Measurements from ENCODE around the gene AUH.
A peak's percentile ranks its signal among the peaks of the same experiment; 100 is the strongest.

Gene AUH

GRCh38 chr9:91207729-91208418 lies 153.8 kb downstream of the AUH start:
- TF ChIP-seq CTCF (IDR thresholded peaks at IDR 0.05; ENCODE audit: low read depth, low read length) = no peak
- no peak for TF ChIP-seq EZH2phosphoT487 (IDR thresholded peaks at IDR 0.05; ENCODE audit: low read depth)
- Histone ChIP-seq H4K20me1 (ENCODE audit: insufficient read depth, low read length) (no peaks in the 10 kb centered on the region), H3K27me3 (ENCODE audit: low read depth, low read length) (peaks cover 19% of the 10 kb centered on the region), H3K27ac (ENCODE audit: low read length) (peak overlapping the region; percentile 21), H3K4me2 (ENCODE audit: low read length) (peak overlapping the region; percentile 75), H3K4me1 (ENCODE audit: low read length) (peaks cover 23% of the 10 kb centered on the region), H3K79me2 (ENCODE audit: low read length) (no peaks in the 10 kb centered on the region), H3K4me3 (ENCODE audit: low read length) (peak overlapping the region; percentile 52), H2AFZ (ENCODE audit: low read depth, low read length) (no peak overlapping the region), H3K36me3 (replicated peaks; ENCODE audit: low read depth, low read length) (no peaks in the 10 kb centered on the region), H3K9me3 (ENCODE audit: insufficient read depth, low read length) (0 out of 2 replicates have a peak, but pooled peaks cover under 1% of the 10 kb centered on the region), H3K9ac (ENCODE audit: low read length) (no peak overlapping the region; the same call in 1 of the 2 replicates)

GRCh38 chr9:91207397-91207728 lies 154.4 kb downstream of the AUH start:
- no peaks in the 10 kb centered on the region for H3K79me2 ChIP-seq (ENCODE audit: low read length)
- H3K36me3 ChIP-seq (replicated peaks; ENCODE audit: low read depth, low read length) = no peaks in the 10 kb centered on the region
- TF ChIP-seq EZH2phosphoT487 (IDR thresholded peaks at IDR 0.05; ENCODE audit: low read depth) (no peak), CTCF (IDR thresholded peaks at IDR 0.05; ENCODE audit: low read depth, low read length) (no peak)
- H3K9me3 ChIP-seq (ENCODE audit: insufficient read depth, low read length) = peaks cover 6% of the 10 kb centered on the region; the same call in 1 of the 2 replicates
- H3K4me3 ChIP-seq (ENCODE audit: low read length) = peak overlapping the region; percentile 52; the same call in 1 of the 2 replicates
- H3K9ac ChIP-seq (ENCODE audit: low read length) = no peak overlapping the region
- peaks cover 23% of the 10 kb centered on the region for H3K4me1 ChIP-seq (ENCODE audit: low read length)
- H3K27ac ChIP-seq (ENCODE audit: low read length) = no peak overlapping the region
- no peaks in the 10 kb centered on the region for H4K20me1 ChIP-seq (ENCODE audit: insufficient read depth, low read length)
- H3K4me2 ChIP-seq (ENCODE audit: low read length) = peak overlapping the region; percentile 75
- H2AFZ ChIP-seq (ENCODE audit: low read depth, low read length) = no peak overlapping the region
- peaks cover 24% of the 10 kb centered on the region for H3K27me3 ChIP-seq (ENCODE audit: low read depth, low read length)

GRCh38 chr9:91206806-91207205 lies 154.9 kb downstream of the AUH start:
- Histone ChIP-seq H3K4me3 (ENCODE audit: low read length) (no peak overlapping the region), H2AFZ (ENCODE audit: low read depth, low read length) (no peak overlapping the region), H3K4me2 (ENCODE audit: low read length) (no peak overlapping the region), H3K9ac (ENCODE audit: low read length) (no peak overlapping the region), H3K4me1 (ENCODE audit: low read length) (peaks cover 20% of the 10 kb centered on the region), H3K27ac (ENCODE audit: low read length) (no peak overlapping the region), H3K36me3 (replicated peaks; ENCODE audit: low read depth, low read length) (no peaks in the 10 kb centered on the region), H3K27me3 (ENCODE audit: low read depth, low read length) (peaks cover 29% of the 10 kb centered on the region), H3K9me3 (ENCODE audit: insufficient read depth, low read length) (peaks cover 7% of the 10 kb centered on the region; the same call in 1 of the 2 replicates), H4K20me1 (ENCODE audit: insufficient read depth, low read length) (no peaks in the 10 kb centered on the region), H3K79me2 (ENCODE audit: low read length) (no peaks in the 10 kb centered on the region)
- TF ChIP-seq CTCF (IDR thresholded peaks at IDR 0.05; ENCODE audit: low read depth, low read length) (no peak), EZH2phosphoT487 (IDR thresholded peaks at IDR 0.05; ENCODE audit: low read depth) (no peak)

GRCh38 chr9:91202736-91203283 lies 158.9 kb downstream of the AUH start:
- Histone ChIP-seq H3K4me1 (ENCODE audit: low read length) (peaks cover 15% of the 10 kb centered on the region), H4K20me1 (ENCODE audit: insufficient read depth, low read length) (no peaks in the 10 kb centered on the region), H3K9ac (ENCODE audit: low read length) (no peak overlapping the region), H3K4me3 (ENCODE audit: low read length) (no peak overlapping the region), H3K9me3 (ENCODE audit: insufficient read depth, low read length) (peaks cover 18% of the 10 kb centered on the region; the same call in 1 of the 2 replicates), H3K27ac (ENCODE audit: low read length) (no peak overlapping the region), H3K79me2 (ENCODE audit: low read length) (no peaks in the 10 kb centered on the region), H3K4me2 (ENCODE audit: low read length) (no peak overlapping the region), H3K36me3 (replicated peaks; ENCODE audit: low read depth, low read length) (no peaks in the 10 kb centered on the region), H3K27me3 (ENCODE audit: low read depth, low read length) (peaks cover 61% of the 10 kb centered on the region), H2AFZ (ENCODE audit: low read depth, low read length) (no peak overlapping the region)
- TF ChIP-seq CTCF (IDR thresholded peaks at IDR 0.05; ENCODE audit: low read depth, low read length) (no peak), EZH2phosphoT487 (IDR thresholded peaks at IDR 0.05; ENCODE audit: low read depth) (no peak)
